Measurements from ENCODE around the gene ILDR2. TPM values are rescaled to one million over a fixed set of nuclear protein-coding genes. Genes with fewer than 3 reads are reported as not detected.

Gene ILDR2
- polyA plus RNA-seq, 1 donor (not counting 4 experiments of a cell fraction or from before 2014, with no cell fraction given): not detected

DNA sequence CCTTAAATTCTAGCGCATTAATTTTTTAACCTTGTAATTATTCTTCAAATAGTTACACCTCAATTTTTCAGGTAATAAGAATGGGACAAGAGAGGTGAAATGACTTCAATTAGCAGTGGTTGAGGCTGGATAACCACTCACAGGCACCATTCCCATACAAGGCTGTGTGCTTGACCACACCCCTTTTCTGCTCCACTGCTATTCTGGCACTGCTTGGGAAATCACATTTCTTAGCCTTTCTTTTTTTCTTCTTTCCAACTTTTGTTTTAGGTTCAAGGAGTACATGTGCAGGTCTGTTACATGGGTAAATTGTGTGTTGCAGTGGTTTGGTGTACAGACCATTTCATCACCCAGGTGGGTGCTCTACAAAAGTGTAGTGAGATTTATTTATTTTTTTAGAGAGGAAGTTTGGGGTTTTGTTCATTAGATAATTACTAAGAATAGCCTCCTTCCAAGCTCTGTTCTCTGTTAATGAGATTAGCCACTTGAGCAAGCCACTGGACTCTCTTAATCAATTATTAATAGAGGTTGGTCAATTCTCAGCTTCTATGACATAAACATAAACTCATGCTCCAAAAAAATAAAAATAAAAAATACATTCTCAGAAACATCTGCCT lies 14.4 kb downstream of the ILDR2 start:
- dilution Hi-C loops (cut with MboI; ENCODE audit: extremely low pct_ligation_motif_present, low sequenced_read_pairs): no loop called here
- H4K20me1 ChIP-seq (ENCODE audit: control insufficient read depth, extremely low read depth, insufficient read depth, low read length): no peaks in the 10 kb centered on the region
- no peak overlapping the region for H3K4me2 ChIP-seq (ENCODE audit: control insufficient read depth, extremely low read depth, insufficient read depth, low read depth, low read length)
- no peaks in the 10 kb centered on the region for H3K9me1 ChIP-seq (ENCODE audit: control insufficient read depth, extremely low read depth, insufficient read depth, low read length)
- TF ChIP-seq, protein P1, sequence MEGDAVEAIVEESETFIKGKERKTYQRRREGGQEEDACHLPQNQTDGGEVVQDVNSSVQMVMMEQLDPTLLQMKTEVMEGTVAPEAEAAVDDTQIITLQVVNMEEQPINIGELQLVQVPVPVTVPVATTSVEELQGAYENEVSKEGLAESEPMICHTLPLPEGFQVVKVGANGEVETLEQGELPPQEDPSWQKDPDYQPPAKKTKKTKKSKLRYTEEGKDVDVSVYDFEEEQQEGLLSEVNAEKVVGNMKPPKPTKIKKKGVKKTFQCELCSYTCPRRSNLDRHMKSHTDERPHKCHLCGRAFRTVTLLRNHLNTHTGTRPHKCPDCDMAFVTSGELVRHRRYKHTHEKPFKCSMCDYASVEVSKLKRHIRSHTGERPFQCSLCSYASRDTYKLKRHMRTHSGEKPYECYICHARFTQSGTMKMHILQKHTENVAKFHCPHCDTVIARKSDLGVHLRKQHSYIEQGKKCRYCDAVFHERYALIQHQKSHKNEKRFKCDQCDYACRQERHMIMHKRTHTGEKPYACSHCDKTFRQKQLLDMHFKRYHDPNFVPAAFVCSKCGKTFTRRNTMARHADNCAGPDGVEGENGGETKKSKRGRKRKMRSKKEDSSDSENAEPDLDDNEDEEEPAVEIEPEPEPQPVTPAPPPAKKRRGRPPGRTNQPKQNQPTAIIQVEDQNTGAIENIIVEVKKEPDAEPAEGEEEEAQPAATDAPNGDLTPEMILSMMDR (optimal IDR thresholded peaks at IDR 0.05 in 1 of 3, IDR thresholded peaks at IDR 0.05 in 1 of 3, conservative IDR thresholded peaks at IDR 0.05 in 1 of 3; ENCODE audit: extremely low read depth in 1 of 3, insufficient read depth in 2 of 3, low read length in 3 of 3): no peak
- TF ChIP-seq EZH2 (IDR thresholded peaks at IDR 0.05; ENCODE audit: low read length): no peak
- no peak overlapping the region for H2AFZ ChIP-seq (ENCODE audit: control insufficient read depth, low read length)
- peaks cover 21% of the 10 kb centered on the region for H3K27me3 ChIP-seq (ENCODE audit: control insufficient read depth, extremely low read depth, insufficient read depth, low read length)
- no peaks in the 10 kb centered on the region for H3K9me3 ChIP-seq (ENCODE audit: control insufficient read depth, low read depth, low read length)
- FAIRE-seq (no peak), DNase-seq (ENCODE audit: low read depth, low spot score) (no peak)
- H3K9ac ChIP-seq (ENCODE audit: control insufficient read depth, extremely low read depth, insufficient read depth, low read length): no peak overlapping the region
- H3K36me3 ChIP-seq (ENCODE audit: control insufficient read depth in 2 of 2, extremely low read depth in 1 of 2, insufficient read depth in 2 of 2, low read length in 2 of 2): no peaks in the 10 kb centered on the region
- no peak overlapping the region for H3K27ac ChIP-seq (ENCODE audit: control insufficient read depth, insufficient read depth, low read length)
- no peaks in the 10 kb centered on the region for H3K4me1 ChIP-seq (ENCODE audit: control insufficient read depth, extremely low read depth, insufficient read depth, low read length)
- H3K4me3 ChIP-seq (ENCODE audit: control insufficient read depth in 2 of 3, extremely low read depth in 1 of 3, insufficient read depth in 2 of 3, low read depth in 1 of 3, low read length in 3 of 3): no peak overlapping the region
- no peaks in the 10 kb centered on the region for H3K79me2 ChIP-seq (ENCODE audit: control insufficient read depth, insufficient read depth, low read length)

DNA sequence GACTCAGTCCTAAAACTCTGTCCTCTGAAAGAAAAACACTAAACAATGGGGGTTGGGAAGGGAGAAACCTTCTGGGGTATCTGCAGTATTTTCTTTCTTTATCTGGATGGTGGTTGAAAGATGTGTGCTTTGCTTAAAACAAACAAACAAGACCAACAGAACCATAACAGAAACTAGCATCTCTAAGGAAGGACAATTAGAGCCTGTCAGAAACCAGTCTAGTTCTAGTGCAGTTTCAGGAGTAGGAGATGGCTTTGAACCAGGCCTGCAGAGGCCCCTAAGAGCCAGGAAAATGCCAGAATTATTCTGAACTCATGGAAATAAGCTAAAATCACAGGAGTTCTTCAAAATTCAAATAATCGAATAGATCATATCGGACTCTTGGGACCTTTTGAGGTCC lies 18.5 kb downstream of the ILDR2 start:
- H3K27ac ChIP-seq (ENCODE audit: control insufficient read depth, insufficient read depth, low read length): no peak overlapping the region
- H4K20me1 ChIP-seq (ENCODE audit: control insufficient read depth, extremely low read depth, insufficient read depth, low read length): no peaks in the 10 kb centered on the region
- no peak for TF ChIP-seq EZH2 (IDR thresholded peaks at IDR 0.05; ENCODE audit: low read length)
- TF ChIP-seq, protein P1 (optimal IDR thresholded peaks at IDR 0.05 in 1 of 3, IDR thresholded peaks at IDR 0.05 in 1 of 3, conservative IDR thresholded peaks at IDR 0.05 in 1 of 3; ENCODE audit: extremely low read depth in 1 of 3, insufficient read depth in 2 of 3, low read length in 3 of 3): no peak
- H3K4me1 ChIP-seq (ENCODE audit: control insufficient read depth, extremely low read depth, insufficient read depth, low read length): peaks cover 3% of the 10 kb centered on the region
- H3K79me2 ChIP-seq (ENCODE audit: control insufficient read depth, insufficient read depth, low read length): no peaks in the 10 kb centered on the region
- no peak overlapping the region for H3K9ac ChIP-seq (ENCODE audit: control insufficient read depth, extremely low read depth, insufficient read depth, low read length)
- DNase-seq (ENCODE audit: low read depth, low spot score) (no peak), FAIRE-seq (no peak)
- no peak overlapping the region for H3K4me2 ChIP-seq (ENCODE audit: control insufficient read depth, extremely low read depth, insufficient read depth, low read depth, low read length)
- dilution Hi-C loops (cut with MboI; ENCODE audit: extremely low pct_ligation_motif_present, low sequenced_read_pairs): no loop called here
- no peaks in the 10 kb centered on the region for H3K36me3 ChIP-seq (ENCODE audit: control insufficient read depth in 2 of 2, extremely low read depth in 1 of 2, insufficient read depth in 2 of 2, low read length in 2 of 2)
- H3K4me3 ChIP-seq (ENCODE audit: control insufficient read depth in 2 of 3, extremely low read depth in 1 of 3, insufficient read depth in 2 of 3, low read depth in 1 of 3, low read length in 3 of 3): no peak overlapping the region
- H2AFZ ChIP-seq (ENCODE audit: control insufficient read depth, low read length): no peak overlapping the region
- H3K9me3 ChIP-seq (ENCODE audit: control insufficient read depth, low read depth, low read length): no peaks in the 10 kb centered on the region
- H3K9me1 ChIP-seq (ENCODE audit: control insufficient read depth, extremely low read depth, insufficient read depth, low read length): no peaks in the 10 kb centered on the region
- peaks cover 18% of the 10 kb centered on the region for H3K27me3 ChIP-seq (ENCODE audit: control insufficient read depth, extremely low read depth, insufficient read depth, low read length)
